ENCODE measurements around the gene CRABP1. TPM values are rescaled to one million over a fixed set of nuclear protein-coding genes. Genes with fewer than 3 reads are reported as not detected.

CRABP1 gene
- total RNA-seq, 1 experiment from 2014 or later: 0.47 TPM

DNA sequence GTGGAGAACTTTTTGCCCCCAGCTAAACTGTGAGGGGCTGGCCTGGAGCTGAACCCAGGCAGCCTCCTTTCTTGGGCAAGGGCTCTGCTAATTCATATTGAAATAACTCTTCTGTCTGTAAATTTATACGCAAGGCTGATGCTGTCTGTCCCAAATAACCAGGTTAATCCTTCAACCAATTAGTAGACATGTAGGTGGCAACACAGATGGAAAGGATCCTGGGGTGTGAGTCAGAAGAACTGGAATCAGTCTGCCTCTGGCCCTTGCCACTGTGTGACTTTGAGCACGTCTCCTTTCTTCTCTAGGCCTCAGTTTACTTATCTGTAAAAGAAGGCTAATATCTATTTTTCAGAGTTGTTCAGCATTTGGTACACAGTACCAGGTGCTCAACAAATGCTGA lies 49.6 kb downstream of the CRABP1 start:
- H3K4me3 ChIP-seq (replicated peaks in 1 of 2; ENCODE audit: low read depth in 1 of 2, low read length in 2 of 2): no peak overlapping the region
- ATAC-seq: no peak
- ChIA-PET POLR2A (no interaction called here), RAD21 (ENCODE audit: low non-redundant PET in 1 of 2, low total read pairs in 2 of 2, uncharacterized antibody in 2 of 2, unreplicated experiment in 2 of 2) (no interaction called here), CTCF (no interaction called here)
- no peaks in the 10 kb centered on the region for H4K20me1 ChIP-seq (ENCODE audit: insufficient read depth)
- no peak overlapping the region for H3K9ac ChIP-seq (ENCODE audit: low read length)
- no peak overlapping the region for H3K27ac ChIP-seq (ENCODE audit: low read depth, low read length)
- H3K4me1 ChIP-seq (ENCODE audit: control insufficient read depth in 1 of 2, insufficient read depth in 2 of 2, low read length in 2 of 2): no peaks in the 10 kb centered on the region
- no peaks in the 10 kb centered on the region for H3K36me3 ChIP-seq (ENCODE audit: control insufficient read depth in 1 of 2, insufficient read depth in 2 of 2, low read length in 2 of 2)
- H2AFZ ChIP-seq (ENCODE audit: low read depth, low read length, poor library complexity, severe bottlenecking): no peak overlapping the region
- no peaks in the 10 kb centered on the region for H3K9me2 ChIP-seq (ENCODE audit: insufficient read depth)
- no peak for DNase-seq (ENCODE audit: low read depth, low spot score)
- TF ChIP-seq SRF (IDR thresholded peaks at IDR 0.05; ENCODE audit: low read depth) (no peak), CEBPB (IDR thresholded peaks at IDR 0.05; ENCODE audit: low read depth) (no peak), ZNF274 (IDR thresholded peaks at IDR 0.05; ENCODE audit: low read depth, low read length) (no peak), CBX3 (IDR thresholded peaks at IDR 0.05; ENCODE audit: low read depth) (no peak), JUND (IDR thresholded peaks at IDR 0.05) (no peak), EZH2phosphoT487 (IDR thresholded peaks at IDR 0.05; ENCODE audit: borderline replicate concordance) (no peak), ATF3 (IDR thresholded peaks at IDR 0.05) (no peak), SP1 (IDR thresholded peaks at IDR 0.05; ENCODE audit: low read depth) (no peak), ZFX (IDR thresholded peaks at IDR 0.05) (no peak), YY1 (IDR thresholded peaks at IDR 0.05; ENCODE audit: extremely low read depth, insufficient replicate concordance, low read depth, low read length) (no peak)
- intact Hi-C loops (cut with micrococcal nuclease): no loop called here
- BruUV-seq (replicated peaks): no TSS peak
- no peaks in the 10 kb centered on the region for H3K79me2 ChIP-seq (ENCODE audit: insufficient read depth, low read length)
- no peak overlapping the region for H3K4me2 ChIP-seq (ENCODE audit: low read length)
- H3K9me3 ChIP-seq (ENCODE audit: control insufficient read depth in 1 of 2, insufficient read depth in 1 of 2, low read depth in 1 of 2, low read length in 2 of 2): no peaks in the 10 kb centered on the region
- H3K27me3 ChIP-seq (ENCODE audit: insufficient read depth, low read length): no peaks in the 10 kb centered on the region; the same call in 1 of the 2 replicates

DNA sequence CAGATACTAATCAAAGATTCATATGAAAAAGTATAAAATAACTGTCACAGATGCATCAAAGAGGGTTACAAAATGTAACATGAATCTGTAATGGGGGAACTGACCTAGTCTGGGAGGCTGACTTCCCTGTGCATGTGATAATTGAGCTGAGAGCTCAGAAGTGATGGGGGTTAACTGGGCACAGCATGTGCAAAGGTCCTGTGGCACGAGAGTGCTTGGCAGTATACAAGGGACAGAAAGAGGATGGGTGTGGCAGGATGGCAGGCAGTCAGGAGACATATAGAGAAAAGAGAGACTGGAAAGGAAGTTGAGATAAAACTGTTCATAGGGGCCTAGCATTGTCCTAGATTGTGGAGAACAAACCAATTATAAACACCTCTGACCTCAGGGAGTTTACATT lies 50.1 kb downstream of the CRABP1 start:
- ChIA-PET POLR2A (no interaction called here), RAD21 (ENCODE audit: low non-redundant PET in 1 of 2, low total read pairs in 2 of 2, uncharacterized antibody in 2 of 2, unreplicated experiment in 2 of 2) (no interaction called here), CTCF (no interaction called here)
- intact Hi-C loops (cut with micrococcal nuclease): no loop called here
- Histone ChIP-seq H3K27me3 (ENCODE audit: insufficient read depth, low read length) (no peaks in the 10 kb centered on the region), H3K4me2 (ENCODE audit: low read length) (no peak overlapping the region), H3K27ac (ENCODE audit: low read depth, low read length) (no peak overlapping the region), H3K9me3 (ENCODE audit: control insufficient read depth in 1 of 2, insufficient read depth in 1 of 2, low read depth in 1 of 2, low read length in 2 of 2) (no peaks in the 10 kb centered on the region), H3K36me3 (ENCODE audit: control insufficient read depth in 1 of 2, insufficient read depth in 2 of 2, low read length in 2 of 2) (no peaks in the 10 kb centered on the region), H4K20me1 (ENCODE audit: insufficient read depth) (no peaks in the 10 kb centered on the region), H3K9ac (ENCODE audit: low read length) (no peak overlapping the region), H3K4me1 (ENCODE audit: control insufficient read depth in 1 of 2, insufficient read depth in 2 of 2, low read length in 2 of 2) (no peaks in the 10 kb centered on the region), H3K4me3 (replicated peaks in 1 of 2; ENCODE audit: low read depth in 1 of 2, low read length in 2 of 2) (no peak overlapping the region), H2AFZ (ENCODE audit: low read depth, low read length, poor library complexity, severe bottlenecking) (no peak overlapping the region), H3K79me2 (ENCODE audit: insufficient read depth, low read length) (no peaks in the 10 kb centered on the region), H3K9me2 (ENCODE audit: insufficient read depth) (no peaks in the 10 kb centered on the region)
- ATAC-seq (no peak), DNase-seq (ENCODE audit: low read depth, low spot score) (no peak)
- BruUV-seq (replicated peaks): no TSS peak
- TF ChIP-seq FOSL1 (IDR thresholded peaks at IDR 0.05; ENCODE audit: low read depth) (no peak), EZH2 (IDR thresholded peaks at IDR 0.05) (no peak), CTCF (IDR thresholded peaks at IDR 0.05 in 2 of 3, conservative IDR thresholded peaks at IDR 0.05 in 1 of 3; ENCODE audit: borderline replicate concordance in 1 of 3, insufficient read depth in 1 of 3, low read depth in 2 of 3, low read length in 2 of 3) (no peak), RAD21 (IDR thresholded peaks at IDR 0.05; ENCODE audit: low read depth) (no peak), TCF7L2 (IDR thresholded peaks at IDR 0.05; ENCODE audit: borderline replicate concordance, extremely low read depth, insufficient read depth, insufficient read length) (no peak), CEBPB (IDR thresholded peaks at IDR 0.05; ENCODE audit: low read depth) (no peak), ZFX (IDR thresholded peaks at IDR 0.05) (no peak), MAX (IDR thresholded peaks at IDR 0.05) (no peak), POLR2AphosphoS5 (IDR thresholded peaks at IDR 0.05; ENCODE audit: low read depth, low read length) (no peak), POLR2A (IDR thresholded peaks at IDR 0.05; ENCODE audit: borderline replicate concordance, extremely low read depth, insufficient read depth, insufficient read length) (no peak)

Data from HCT116 (cell line).